GM12892 (cell line): Measurements from ENCODE around the gene PPP3CA.

Experiments
- POLR2A ChIP-seq: IDR thresholded peaks from 2 replicates; pipeline ENCODE4 v1.6.1; 2011; ENCODE audit warnings: low read depth, low read length, control low read depth
- POLR2AphosphoS5 ChIP-seq: IDR thresholded peaks from 2 replicates; pipeline ENCODE4 v1.6.1; 2011; ENCODE audit warnings: low read depth, low read length, control low read depth
- TAF1 ChIP-seq: IDR thresholded peaks from 2 replicates; pipeline ENCODE4 v1.6.1; 2011; ENCODE audit warnings: low read depth, mild to moderate bottlenecking, control low read depth, low read length, borderline replicate concordance

DNA sequence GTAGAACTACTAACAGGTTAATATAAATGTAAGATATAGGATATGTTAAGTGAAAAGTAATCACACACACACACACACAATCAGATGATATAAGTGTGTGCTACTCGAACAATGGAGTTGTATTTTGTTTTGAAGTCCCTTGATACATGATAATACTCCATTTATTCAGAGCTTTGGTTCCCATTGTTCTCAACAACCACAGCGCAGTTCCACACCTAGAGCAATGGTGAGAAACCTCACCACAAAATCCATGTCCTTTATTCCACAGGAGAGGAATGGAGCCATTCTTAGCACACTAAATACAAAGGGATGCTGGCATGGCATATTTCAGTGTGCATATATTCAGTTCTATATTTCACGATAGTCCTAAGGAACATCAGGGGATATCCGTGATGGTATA, 139.2 kb downstream of the PPP3CA start:
- TF ChIP-seq POLR2AphosphoS5, result no peak
- no peak for TF ChIP-seq POLR2A
- no peak for TF ChIP-seq TAF1
